Neural progenitor cell (in vitro differentiated cells): Measurements from ENCODE around the gene DOK7.

Source experiments
- CTCF ChIP-seq: fragments of 200-600 bp; sonication (generic); IDR thresholded peaks from 2 replicates; pipeline ENCODE4 v1.5.1; 2017; ENCODE audit warnings: antibody characterized with exemption, mild to moderate bottlenecking
- EZH2phosphoT487 ChIP-seq: fragments of 200-600 bp; sonication (generic); IDR thresholded peaks from 2 replicates; pipeline ENCODE4 v1.6.1; 2017; ENCODE audit warnings: antibody characterized with exemption

- TF ChIP-seq CTCF (no peak), EZH2phosphoT487 (no peak)
These were observed 13.2 kb downstream of the DOK7 start for GRCh38 chr4:3476341-3476747.
